HG03520 (cell line): Measurements from ENCODE around the gene DEFB127.
"Not testable (repeated sequence)": the region's sequence is repeated elsewhere in the genome, so short reads cannot be mapped to it uniquely, and the experiment has no call there.

ENCODE experiments used
- ATAC-seq: cut with Tn5 transposase; IDR thresholded peaks from one replicate; pipeline ENCODE4 v1.9.1; 2021; ENCODE audit warnings: mild to moderate bottlenecking, moderate library complexity; ENCODE audit not compliant: unreplicated experiment

The DEFB127 gene, protein sequence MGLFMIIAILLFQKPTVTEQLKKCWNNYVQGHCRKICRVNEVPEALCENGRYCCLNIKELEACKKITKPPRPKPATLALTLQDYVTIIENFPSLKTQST

DNA sequence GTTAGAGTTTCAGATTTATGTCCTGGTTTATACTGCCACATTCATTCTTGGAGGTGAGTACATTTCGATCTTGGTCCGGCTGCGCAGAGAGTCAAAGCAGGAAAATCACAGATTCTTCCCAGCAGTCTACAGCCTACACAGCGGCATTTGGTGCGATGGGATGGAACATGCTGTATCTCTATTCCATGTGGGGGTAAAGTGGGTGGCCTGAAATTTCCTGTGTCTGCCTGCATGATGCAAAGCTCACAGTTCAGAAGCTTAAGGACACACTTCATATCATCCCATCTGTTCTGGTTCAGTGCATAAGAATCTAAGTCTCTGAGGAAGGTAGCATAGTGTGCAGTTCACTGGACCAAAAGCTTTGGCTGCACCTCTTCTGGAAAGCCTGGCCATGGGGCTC, at the start of gene DEFB127:
Gene DEFB127, plus strand, starts transcription at position 301 of the 400 bp plus-strand sequence. Its CDS starts 91 bp downstream, at position 392.
- no peak for ATAC-seq

DNA sequence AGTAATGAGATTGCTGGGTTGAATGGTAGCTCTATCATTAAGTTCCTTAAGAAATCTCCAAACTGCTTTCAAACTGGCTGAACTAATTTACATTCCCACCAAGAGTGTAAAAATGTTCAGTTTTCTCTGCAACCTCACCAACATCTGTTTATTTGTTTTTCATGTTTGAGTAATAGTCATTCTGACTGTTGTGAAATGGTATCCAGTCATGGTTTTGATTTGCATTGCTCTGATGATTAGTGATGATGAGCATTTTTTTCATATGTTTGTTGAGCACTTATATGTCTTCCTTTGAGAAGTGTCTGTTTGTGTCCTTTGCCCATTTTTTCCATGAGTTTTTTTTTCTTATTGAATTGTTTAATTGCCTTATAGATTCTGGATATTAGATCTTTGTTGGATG, 44.9 kb upstream of the DEFB127 start:
- no peak for ATAC-seq

DNA sequence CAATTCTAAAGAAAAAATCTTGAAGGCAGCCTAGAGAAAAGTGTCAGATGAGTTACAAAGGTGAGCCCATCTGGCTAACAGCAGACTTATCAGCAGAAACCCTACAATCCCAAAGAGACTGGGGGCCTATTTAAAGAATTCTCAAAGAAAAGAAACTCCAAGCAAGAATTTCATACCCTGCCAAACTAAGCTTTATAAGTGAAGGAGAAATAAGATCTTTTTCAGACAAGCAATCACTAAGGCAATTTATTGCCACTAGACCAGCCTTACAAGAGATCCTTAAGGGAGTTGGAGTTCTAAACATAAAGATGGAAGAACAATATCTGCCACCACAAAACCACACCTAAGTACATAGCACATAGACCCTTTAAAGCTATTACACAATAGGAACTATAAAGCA, 39.7 kb upstream of the DEFB127 start:
- ATAC-seq = no peak

- ATAC-seq = not testable (repeated sequence)
Observed at GRCh38 chr20:129786-130323, 27.4 kb upstream of the DEFB127 start.

GRCh38 chr20:137668-138490, 19.4 kb upstream of the DEFB127 start:
- ATAC-seq = no peak

GRCh38 chr20:142290-142689, 15.0 kb upstream of the DEFB127 start, which contains the start of gene DEFB126:
TSS of gene DEFB126 (plus strand) at chr20:142590. CDS start at chr20:142629, 39 bp downstream.
- ATAC-seq = no peak

DNA sequence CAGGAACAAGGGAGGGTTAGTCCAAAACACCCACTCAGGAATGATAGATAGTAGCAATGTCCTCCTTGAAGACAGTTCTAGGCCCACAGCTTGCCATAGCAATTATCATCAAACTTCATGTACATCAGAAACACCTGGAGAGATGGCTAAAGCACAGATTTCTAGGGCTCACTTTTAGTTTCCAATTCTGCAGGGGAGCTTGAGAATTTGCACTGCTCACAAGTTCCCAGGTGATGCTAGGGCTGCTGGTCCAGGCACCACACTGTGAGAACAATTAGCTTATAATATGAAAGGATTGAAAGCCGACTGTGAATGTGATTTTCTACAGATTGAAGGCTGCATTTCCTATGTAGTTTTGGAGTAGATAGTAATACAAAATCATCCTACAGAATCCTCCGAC, 11.4 kb upstream of the DEFB127 start:
- no peak for ATAC-seq

- no peak for ATAC-seq
Observed at GRCh38 chr20:152131-152530, 5.1 kb upstream of the DEFB127 start.

DNA sequence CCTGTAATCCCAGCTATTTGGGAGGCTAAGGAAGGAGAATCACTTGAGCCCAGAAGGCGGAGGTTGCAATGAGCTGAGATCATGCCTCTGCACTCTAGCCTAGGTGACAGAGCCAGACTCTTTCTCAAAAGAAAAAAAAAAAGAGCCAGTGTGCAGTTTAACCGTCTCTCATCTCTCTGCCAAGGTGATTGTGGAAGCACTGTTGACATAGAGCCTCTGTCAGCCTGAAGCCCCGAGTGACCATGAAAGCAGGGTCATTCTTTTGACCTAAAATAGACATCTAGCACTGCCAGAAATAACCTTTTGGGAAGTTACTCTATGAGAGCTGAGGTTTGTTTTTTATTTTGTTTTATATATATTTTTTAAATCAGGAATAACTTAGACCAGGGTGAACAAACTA, 7.4 kb downstream of the DEFB127 start:
- ATAC-seq = no peak

GRCh38 chr20:168876-169275, 11.6 kb downstream of the DEFB127 start:
- no peak for ATAC-seq

GRCh38 chr20:184288-184687, 27.0 kb downstream of the DEFB127 start:
- ATAC-seq = no peak

DNA sequence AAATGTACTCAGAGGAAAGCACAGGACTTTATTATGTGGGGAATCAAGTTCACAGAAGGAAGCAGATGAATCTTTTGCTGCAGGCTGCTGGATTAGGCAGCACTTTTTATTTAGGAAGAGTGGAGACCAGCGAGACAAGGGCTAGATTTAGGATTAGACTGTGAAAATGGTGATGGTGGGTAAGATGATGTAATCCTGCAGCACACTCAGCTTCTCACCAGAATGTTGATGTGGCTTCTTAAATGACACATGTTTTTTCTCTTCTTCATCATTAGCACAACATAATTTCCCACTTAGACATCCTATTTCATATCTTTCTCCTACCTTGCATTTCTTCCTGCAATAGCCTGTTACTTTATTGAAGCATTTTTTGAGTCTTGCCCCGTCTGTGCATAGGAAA, 30.5 kb downstream of the DEFB127 start:
- ATAC-seq = no peak

GRCh38 chr20:189611-190010, 32.4 kb downstream of the DEFB127 start, which contains the start of gene DEFB128:
TSS of gene DEFB128 (minus strand) at chr20:189711. CDS start at chr20:189623, 88 bp downstream.
- ATAC-seq = no peak

DNA sequence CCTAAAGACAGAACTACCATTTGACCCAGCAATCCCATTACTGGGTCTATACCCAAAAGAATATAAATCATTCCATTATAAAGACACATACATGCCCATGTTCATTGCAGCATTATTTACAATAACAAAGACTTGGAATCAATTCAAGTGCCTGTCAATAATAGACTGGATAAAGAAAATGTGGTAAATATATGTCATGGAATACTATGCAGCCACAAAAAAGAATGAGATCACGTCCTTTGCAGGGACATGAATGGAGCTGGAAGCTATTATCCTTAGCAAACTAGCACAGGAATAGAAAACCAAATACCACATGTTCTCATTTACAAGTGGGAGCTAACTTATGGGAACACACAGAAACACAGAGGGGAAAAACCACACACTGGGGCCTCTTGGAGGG, 41.0 kb downstream of the DEFB127 start:
- no peak for ATAC-seq

DNA sequence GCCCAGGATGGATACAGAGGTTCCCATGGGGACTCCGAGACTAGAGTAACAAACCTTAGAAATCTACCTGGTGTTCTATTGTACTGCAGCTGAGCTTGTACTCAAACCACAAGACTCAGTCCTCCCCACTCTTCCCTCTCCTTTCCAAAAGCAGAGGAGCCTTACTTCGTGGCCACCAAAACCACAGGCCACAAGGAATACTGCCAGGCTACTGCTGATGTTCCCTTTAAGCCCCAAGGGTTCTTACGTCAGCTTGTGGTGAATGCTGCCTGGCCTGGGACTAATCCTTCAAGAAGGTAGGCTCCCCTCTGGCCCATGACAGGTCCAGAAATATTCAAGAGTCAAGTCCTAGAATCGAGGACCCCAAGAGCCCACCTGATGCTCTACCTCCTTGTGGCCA, 42.7 kb downstream of the DEFB127 start:
- ATAC-seq = no peak

- not testable (repeated sequence) for ATAC-seq
Observed at GRCh38 chr20:203630-204029, 46.4 kb downstream of the DEFB127 start.
